GM21447 (cell line): ENCODE results near the gene PVRIG.
"Not testable (repeated sequence)": the region's sequence is repeated elsewhere in the genome, so short reads cannot be mapped to it uniquely, and the experiment has no call there.

Source experiments
- ATAC-seq: cut with Tn5 transposase; IDR thresholded peaks from one replicate; pipeline ENCODE4 v1.9.1; 2021; ENCODE audit not compliant: unreplicated experiment

Gene PVRIG

GRCh38 chr7:100270046-100270918 lies 50.5 kb downstream of the PVRIG start:
- ATAC-seq, result not testable (repeated sequence)
